Inflammatory macrophage treated with lipopolysaccharide for 4 hours (primary cell): ENCODE data around the gene METAP1.
"Not testable (repeated sequence)": the region's sequence is repeated elsewhere in the genome, so short reads cannot be mapped to it uniquely, and the experiment has no call there.

Source experiments
- DNase-seq: peaks from one replicate; pipeline ENCODE4 v3.0.0-alpha.2; 2020

Gene METAP1

GRCh38 chr4:98995183-98996055 lies at the start of gene METAP1:
METAP1 (plus strand) TSS chr4:98995721; CDS start chr4:98995754, 33 bp downstream.
- DNase-seq, result peak; percentile 95

GRCh38 chr4:98946359-98946758 lies 49.2 kb upstream of the METAP1 start:
- no peak for DNase-seq

GRCh38 chr4:98950925-98951324 lies 44.6 kb upstream of the METAP1 start:
- no peak for DNase-seq

- no peak for DNase-seq
Observed at GRCh38 chr4:98951710-98952109, 43.8 kb upstream of the METAP1 start.

- DNase-seq, result no peak
Observed at GRCh38 chr4:98955229-98955628, 40.3 kb upstream of the METAP1 start.

- DNase-seq, result no peak
Observed at GRCh38 chr4:98958065-98958464, 37.5 kb upstream of the METAP1 start.

- no peak for DNase-seq
Observed at GRCh38 chr4:98959411-98959810, 36.1 kb upstream of the METAP1 start.

GRCh38 chr4:98961770-98962169 lies 33.8 kb upstream of the METAP1 start:
- DNase-seq, result no peak

- no peak for DNase-seq
Observed at GRCh38 chr4:98963538-98964433, 31.7 kb upstream of the METAP1 start.

- no peak for DNase-seq
Observed at GRCh38 chr4:98966926-98967325, 28.6 kb upstream of the METAP1 start.

- no peak for DNase-seq
Observed at GRCh38 chr4:98967786-98968329, 27.7 kb upstream of the METAP1 start.

GRCh38 chr4:98969878-98970785 lies 25.4 kb upstream of the METAP1 start:
- DNase-seq, result peak; percentile 25

GRCh38 chr4:98976716-98977115 lies 18.8 kb upstream of the METAP1 start:
- DNase-seq, result no peak

GRCh38 chr4:98977557-98977956 lies 18.0 kb upstream of the METAP1 start:
- no peak for DNase-seq

GRCh38 chr4:98987720-98988119 lies 7.8 kb upstream of the METAP1 start:
- DNase-seq, result no peak

- not testable (repeated sequence) for DNase-seq
Observed at GRCh38 chr4:98992835-98993234, 2.7 kb upstream of the METAP1 start.

- no peak for DNase-seq
Observed at GRCh38 chr4:98993419-98994071, 2.0 kb upstream of the METAP1 start.

GRCh38 chr4:98994474-98995182 lies 893 bp upstream of the METAP1 start:
- no peak for DNase-seq

- peak; percentile 15 for DNase-seq
Observed at GRCh38 chr4:98996056-98996764, 689 bp downstream of the METAP1 start.

- no peak for DNase-seq
Observed at GRCh38 chr4:98996765-98997068, 1.2 kb downstream of the METAP1 start.

GRCh38 chr4:98997166-98997565 lies 1.6 kb downstream of the METAP1 start:
- DNase-seq, result no peak
